ENCODE data around the gene MYH7. TPM values are rescaled to one million over a fixed set of nuclear protein-coding genes. Genes with fewer than 3 reads are reported as not detected.

MYH7 gene
- total RNA-seq, 1 donor from 2014 or later: not detected

- H3K27ac Mint-ChIP-seq (ENCODE audit: unreplicated experiment): no peak overlapping the region
- TF ChIP-seq, protein P1, sequence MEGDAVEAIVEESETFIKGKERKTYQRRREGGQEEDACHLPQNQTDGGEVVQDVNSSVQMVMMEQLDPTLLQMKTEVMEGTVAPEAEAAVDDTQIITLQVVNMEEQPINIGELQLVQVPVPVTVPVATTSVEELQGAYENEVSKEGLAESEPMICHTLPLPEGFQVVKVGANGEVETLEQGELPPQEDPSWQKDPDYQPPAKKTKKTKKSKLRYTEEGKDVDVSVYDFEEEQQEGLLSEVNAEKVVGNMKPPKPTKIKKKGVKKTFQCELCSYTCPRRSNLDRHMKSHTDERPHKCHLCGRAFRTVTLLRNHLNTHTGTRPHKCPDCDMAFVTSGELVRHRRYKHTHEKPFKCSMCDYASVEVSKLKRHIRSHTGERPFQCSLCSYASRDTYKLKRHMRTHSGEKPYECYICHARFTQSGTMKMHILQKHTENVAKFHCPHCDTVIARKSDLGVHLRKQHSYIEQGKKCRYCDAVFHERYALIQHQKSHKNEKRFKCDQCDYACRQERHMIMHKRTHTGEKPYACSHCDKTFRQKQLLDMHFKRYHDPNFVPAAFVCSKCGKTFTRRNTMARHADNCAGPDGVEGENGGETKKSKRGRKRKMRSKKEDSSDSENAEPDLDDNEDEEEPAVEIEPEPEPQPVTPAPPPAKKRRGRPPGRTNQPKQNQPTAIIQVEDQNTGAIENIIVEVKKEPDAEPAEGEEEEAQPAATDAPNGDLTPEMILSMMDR (IDR thresholded peaks at IDR 0.05; ENCODE audit: partially characterized antibody, unreplicated experiment): peak; percentile 77
- peaks cover 31% of the 10 kb centered on the region for H3K4me1 Mint-ChIP-seq (ENCODE audit: low read depth, unreplicated experiment)
- H3K9me3 Mint-ChIP-seq (ENCODE audit: unreplicated experiment): peaks cover 3% of the 10 kb centered on the region
- H3K27me3 Mint-ChIP-seq (ENCODE audit: unreplicated experiment): no peaks in the 10 kb centered on the region
- H3K36me3 Mint-ChIP-seq (ENCODE audit: unreplicated experiment): no peaks in the 10 kb centered on the region
- H3K4me3 Mint-ChIP-seq (ENCODE audit: unreplicated experiment): no peak overlapping the region
- DNase-seq: peak; percentile 61
These were observed 55.9 kb downstream of the MYH7 start for GRCh38 chr14:23379366-23380196.

GRCh38 chr14:23378612-23379220, 56.7 kb downstream of the MYH7 start:
- no peak for DNase-seq
- Mint-ChIP-seq H3K36me3 (ENCODE audit: unreplicated experiment) (no peaks in the 10 kb centered on the region), H3K27me3 (ENCODE audit: unreplicated experiment) (no peaks in the 10 kb centered on the region), H3K27ac (ENCODE audit: unreplicated experiment) (peak overlapping the region; percentile 2), H3K4me1 (ENCODE audit: low read depth, unreplicated experiment) (peaks cover 31% of the 10 kb centered on the region), H3K4me3 (ENCODE audit: unreplicated experiment) (no peak overlapping the region), H3K9me3 (ENCODE audit: unreplicated experiment) (peaks cover 3% of the 10 kb centered on the region)
- TF ChIP-seq, protein P1 (IDR thresholded peaks at IDR 0.05; ENCODE audit: partially characterized antibody, unreplicated experiment): no peak

GRCh38 chr14:23377573-23378563, 57.6 kb downstream of the MYH7 start:
- DNase-seq: no peak
- Mint-ChIP-seq H3K27ac (ENCODE audit: unreplicated experiment) (peak overlapping the region; percentile 2), H3K27me3 (ENCODE audit: unreplicated experiment) (no peaks in the 10 kb centered on the region), H3K4me1 (ENCODE audit: low read depth, unreplicated experiment) (peaks cover 31% of the 10 kb centered on the region), H3K36me3 (ENCODE audit: unreplicated experiment) (no peaks in the 10 kb centered on the region), H3K9me3 (ENCODE audit: unreplicated experiment) (peaks cover 3% of the 10 kb centered on the region), H3K4me3 (ENCODE audit: unreplicated experiment) (no peak overlapping the region)
- TF ChIP-seq, protein P1 (IDR thresholded peaks at IDR 0.05; ENCODE audit: partially characterized antibody, unreplicated experiment): no peak

DNA sequence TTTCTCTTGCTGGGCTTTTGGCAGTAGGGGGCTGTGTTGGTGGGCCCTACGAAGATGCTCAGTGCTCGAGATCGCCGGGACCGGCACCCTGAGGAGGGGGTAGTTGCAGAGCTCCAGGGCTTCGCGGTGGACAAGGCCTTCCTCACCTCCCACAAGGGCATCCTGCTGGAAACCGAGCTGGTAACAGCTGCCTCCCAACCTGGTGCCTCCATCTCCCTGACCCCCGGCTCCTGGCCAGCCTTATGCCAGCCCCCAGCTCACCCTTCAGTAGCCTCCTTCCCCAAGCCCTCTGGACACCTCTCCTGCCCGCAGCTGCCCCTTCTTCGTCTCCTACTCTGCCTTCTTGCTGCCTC, 58.3 kb downstream of the MYH7 start:
- no peaks in the 10 kb centered on the region for H3K36me3 Mint-ChIP-seq (ENCODE audit: unreplicated experiment)
- DNase-seq: no peak
- H3K27me3 Mint-ChIP-seq (ENCODE audit: unreplicated experiment): peaks cover 1% of the 10 kb centered on the region
- H3K4me3 Mint-ChIP-seq (ENCODE audit: unreplicated experiment): no peak overlapping the region
- H3K9me3 Mint-ChIP-seq (ENCODE audit: unreplicated experiment): peaks cover 3% of the 10 kb centered on the region
- TF ChIP-seq, protein P1 (IDR thresholded peaks at IDR 0.05; ENCODE audit: partially characterized antibody, unreplicated experiment): no peak
- peaks cover 28% of the 10 kb centered on the region for H3K4me1 Mint-ChIP-seq (ENCODE audit: low read depth, unreplicated experiment)
- no peak overlapping the region for H3K27ac Mint-ChIP-seq (ENCODE audit: unreplicated experiment)

Data from glutamatergic neuron (in vitro differentiated cells).